ENCODE data around the gene MTR.
"Not testable (repeated sequence)": the region's sequence is repeated elsewhere in the genome, so short reads cannot be mapped to it uniquely, and the experiment has no call there.

Gene MTR

GRCh38 chr1:236835491-236835890, 40.4 kb downstream of the MTR start:
- no peak for DNase-seq

- no peak for DNase-seq
These were observed 41.1 kb downstream of the MTR start for GRCh38 chr1:236836157-236836556.

DNA sequence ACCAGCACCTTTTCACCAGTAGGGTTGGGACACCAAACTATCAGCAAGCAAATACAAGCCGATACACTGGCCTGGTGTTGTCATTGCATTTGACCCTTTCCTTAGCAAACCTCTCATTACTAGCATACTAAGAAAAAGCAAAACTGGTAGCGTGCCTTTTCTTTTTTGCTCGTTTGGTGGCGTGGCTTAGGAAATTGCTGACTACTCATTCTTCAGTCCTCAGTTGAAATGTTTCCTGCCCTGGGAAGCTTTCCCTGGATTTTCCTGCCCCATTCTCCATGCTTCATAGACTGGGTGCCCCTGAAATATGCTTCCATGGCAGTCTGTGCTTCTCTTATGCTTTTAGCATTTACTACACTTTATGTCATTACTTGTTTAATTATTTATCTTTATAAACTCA, 42.0 kb downstream of the MTR start:
- DNase-seq: no peak

DNA sequence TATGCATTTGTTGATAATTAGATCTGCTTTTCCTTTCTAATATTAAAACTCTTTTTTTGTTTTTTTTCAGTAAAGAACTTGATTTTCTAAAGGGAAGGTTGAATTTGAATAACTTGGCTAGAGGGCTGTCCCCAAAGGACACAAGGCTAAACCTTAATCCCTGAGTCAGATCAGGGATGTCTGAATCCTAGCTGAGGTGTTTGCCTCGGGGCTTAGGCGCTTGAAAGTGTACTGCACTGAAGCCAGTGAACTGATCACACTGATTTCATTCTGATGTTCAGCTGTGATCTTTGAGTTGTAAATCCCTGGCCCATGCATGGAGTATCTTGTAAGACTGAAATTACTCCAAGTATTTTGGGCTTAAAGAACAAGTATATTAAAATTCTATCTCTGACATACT, 42.8 kb downstream of the MTR start:
- DNase-seq: no peak

GRCh38 chr1:236841341-236841740, 46.2 kb downstream of the MTR start:
- DNase-seq: no peak

- DNase-seq: no peak
These were observed 49.6 kb downstream of the MTR start for GRCh38 chr1:236844499-236845271.

GRCh38 chr1:236845830-236846229, 50.7 kb downstream of the MTR start:
- DNase-seq: no peak

DNA sequence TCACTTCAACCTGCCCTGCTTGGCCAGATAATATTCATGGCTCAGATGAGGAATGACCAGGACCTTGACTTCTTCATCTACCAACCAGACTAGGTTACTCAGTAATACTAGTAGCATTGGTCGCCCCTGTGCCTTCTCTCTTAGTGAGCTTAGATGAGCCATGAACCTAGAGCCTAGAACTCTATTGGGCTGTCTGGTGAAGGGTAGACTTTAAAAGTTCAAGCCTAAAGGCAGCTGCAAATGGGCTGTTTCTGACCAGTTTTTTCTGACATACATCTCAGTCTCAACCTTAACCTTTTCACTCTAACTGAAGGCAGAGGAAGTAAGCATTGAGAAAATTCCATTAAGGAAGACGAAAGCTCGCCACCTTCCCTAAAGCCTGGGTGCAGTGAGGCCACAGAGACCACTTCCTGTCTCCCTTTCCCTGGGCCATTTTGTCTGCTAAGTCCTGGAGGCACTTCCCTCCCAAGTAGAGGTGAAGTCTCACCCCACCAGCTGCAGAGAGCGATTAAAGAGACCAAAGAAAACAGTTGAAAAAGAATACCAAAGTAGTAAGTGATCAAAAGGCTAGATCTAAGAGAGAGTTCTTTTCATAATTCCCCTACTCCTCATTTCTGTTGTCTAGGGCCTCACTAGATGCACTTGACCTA, 53.3 kb downstream of the MTR start:
- DNase-seq: no peak

DNA sequence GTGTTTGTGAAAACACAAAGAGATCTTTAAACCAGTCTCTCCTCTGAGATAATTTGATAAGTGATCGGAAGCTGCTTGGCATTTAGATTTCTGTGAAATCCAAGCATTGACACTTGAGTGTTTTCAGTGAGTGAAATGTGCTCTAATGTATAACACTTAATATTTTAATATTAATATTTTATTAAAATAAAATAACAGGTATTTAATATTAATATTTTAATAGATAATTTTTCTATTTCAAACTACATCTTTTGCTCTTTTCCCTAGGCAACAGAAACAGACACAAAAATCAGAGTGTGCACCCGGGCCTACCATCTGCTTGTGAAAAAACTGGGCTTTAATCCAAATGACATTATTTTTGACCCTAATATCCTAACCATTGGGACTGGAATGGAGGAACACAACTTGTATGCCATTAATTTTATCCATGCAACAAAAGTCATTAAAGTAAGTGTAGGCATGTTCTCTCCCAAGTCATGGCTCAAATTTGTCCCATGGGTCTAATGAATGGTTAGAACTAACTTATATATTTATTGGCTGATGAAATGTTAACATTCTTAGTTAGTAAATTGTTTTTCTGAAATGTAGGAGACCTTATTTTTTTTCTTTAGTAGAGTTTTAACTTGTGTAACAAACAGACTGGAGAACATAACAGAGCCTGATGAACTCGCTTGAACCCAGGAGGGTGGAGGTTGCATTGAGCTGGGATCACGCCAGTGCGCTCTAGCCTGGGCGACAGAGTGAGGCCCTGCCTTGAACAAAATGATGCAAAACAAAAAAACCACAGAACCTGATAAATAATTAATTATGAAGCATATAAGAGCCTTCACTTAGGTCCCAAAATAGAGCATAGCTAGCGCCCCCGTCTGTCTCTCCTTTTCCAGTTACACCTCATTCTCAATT, 55.2 kb downstream of the MTR start:
- no peak for DNase-seq

DNA sequence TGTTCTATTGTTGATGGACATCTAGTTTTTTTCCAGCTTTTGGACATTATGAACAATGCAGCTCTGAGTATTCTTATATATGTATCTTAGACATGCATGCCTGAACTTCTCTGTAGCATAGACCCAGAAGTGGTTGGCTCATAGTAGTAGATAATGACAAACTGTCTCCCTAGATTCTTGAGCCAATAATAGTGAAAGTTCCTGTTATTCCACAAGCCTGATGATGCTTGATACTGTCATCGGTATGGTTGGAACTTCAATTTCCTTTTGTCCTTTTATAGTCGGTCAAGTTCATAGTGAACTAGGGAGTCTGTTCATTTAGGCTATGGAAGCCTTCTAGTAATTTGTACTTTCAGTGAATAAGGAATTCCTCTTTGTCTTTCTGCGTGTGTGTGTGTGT, 56.8 kb downstream of the MTR start:
- DNase-seq: no peak

DNA sequence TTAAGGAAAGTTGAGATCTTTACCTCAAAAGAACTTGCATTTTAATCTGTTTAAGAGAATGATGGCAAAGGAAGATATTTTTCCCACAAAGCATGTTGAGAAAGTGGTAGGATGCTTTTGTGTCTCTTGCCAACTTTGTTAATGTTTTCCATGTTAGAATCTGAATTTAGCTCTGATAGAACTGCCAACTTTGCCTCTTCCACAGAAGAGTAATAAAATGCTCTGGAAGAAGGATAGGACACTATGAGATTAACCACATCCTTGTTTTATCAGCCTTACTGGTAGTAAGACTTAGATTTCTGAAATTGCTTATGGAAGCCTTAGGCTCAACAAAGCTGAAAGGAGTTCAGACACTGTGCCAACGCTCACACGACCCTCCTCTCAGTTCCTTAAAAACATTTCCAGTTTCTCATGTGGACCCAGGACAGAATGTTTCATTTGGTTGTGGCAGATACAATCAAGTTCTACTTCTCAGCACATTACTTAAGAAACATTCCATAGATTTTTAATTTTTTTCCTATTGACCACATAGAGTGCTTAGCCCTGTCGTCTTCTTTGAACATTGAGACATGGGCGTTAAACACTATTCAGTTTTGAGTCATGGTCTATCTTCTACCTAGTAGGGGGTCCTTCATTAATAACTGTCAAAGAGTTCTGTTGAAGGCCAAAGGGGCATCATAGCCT, 59.0 kb downstream of the MTR start:
- no peak for DNase-seq

- no peak for DNase-seq
These were observed 59.5 kb downstream of the MTR start for GRCh38 chr1:236854605-236854983.

GRCh38 chr1:236856649-236857048, 61.6 kb downstream of the MTR start:
- DNase-seq: not testable (repeated sequence)

DNA sequence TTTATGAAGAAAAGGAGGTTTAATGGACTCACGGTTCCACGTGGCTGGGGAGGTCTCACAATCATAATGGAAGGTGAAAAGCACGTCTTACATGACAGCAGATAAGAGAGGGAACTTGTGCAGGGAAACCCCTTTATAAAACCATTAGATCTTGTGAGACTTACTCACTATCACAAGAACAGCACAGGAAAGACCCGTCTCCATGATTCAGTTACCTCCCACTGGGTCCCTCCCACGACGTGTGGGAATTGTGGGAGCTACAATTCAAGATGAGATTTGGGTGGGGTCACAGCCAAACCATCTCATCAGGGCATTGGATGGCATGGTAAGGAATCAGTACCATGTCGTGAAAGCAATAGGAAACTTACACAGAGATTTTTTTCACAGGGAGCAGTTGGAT, 63.1 kb downstream of the MTR start:
- no peak for DNase-seq

GRCh38 chr1:236860101-236860500, 65.0 kb downstream of the MTR start:
- DNase-seq: no peak

GRCh38 chr1:236860674-236861073, 65.6 kb downstream of the MTR start:
- no peak for DNase-seq

DNA sequence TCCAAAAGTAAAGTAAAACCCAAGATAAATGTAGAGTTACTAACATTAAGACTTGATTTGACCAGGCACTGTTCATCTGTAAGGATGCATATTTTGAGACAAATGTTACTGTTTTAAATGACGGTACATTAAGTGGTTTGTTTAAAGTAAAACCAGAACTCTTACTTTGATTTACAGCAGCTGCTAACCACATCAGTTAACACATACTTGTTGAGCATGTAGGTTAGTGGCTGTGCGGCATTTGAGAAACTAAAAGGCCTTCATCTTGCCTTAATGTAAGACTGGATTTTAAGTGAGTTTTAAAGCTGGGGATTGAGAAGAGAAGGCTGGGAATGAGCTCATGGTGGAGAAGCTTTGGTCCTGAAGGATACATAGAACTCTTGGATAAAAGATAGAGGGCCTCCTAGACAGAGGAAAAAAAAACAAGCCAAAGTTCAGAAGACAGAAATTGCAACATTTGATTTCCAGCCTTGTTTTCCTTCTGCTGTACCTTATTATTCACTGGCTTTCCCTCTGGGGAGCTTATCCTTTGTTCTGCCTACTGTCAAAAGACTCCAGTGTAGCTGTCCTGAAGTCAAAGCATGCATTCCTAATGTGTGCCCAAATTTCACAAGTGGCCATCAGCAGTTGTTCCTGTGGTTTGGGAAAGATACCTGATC, 66.6 kb downstream of the MTR start:
- DNase-seq: no peak

DNA sequence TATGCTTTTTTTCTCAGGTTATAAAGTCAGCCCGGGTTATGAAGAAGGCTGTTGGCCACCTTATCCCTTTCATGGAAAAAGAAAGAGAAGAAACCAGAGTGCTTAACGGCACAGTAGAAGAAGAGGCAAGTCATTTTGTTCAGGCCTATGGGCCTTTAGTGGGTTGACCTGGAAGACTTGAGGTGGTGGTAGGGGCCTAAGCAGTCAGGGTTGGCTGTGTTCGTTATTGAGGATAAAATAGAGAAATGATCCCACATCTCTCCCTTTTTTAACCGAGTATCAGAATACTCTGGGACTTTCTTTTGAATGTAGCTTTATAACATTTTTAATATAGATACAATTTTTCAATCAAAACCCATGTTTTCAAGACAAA, 67.1 kb downstream of the MTR start:
- DNase-seq: no peak

- DNase-seq: no peak
These were observed 67.6 kb downstream of the MTR start for GRCh38 chr1:236862615-236863211.

DNA sequence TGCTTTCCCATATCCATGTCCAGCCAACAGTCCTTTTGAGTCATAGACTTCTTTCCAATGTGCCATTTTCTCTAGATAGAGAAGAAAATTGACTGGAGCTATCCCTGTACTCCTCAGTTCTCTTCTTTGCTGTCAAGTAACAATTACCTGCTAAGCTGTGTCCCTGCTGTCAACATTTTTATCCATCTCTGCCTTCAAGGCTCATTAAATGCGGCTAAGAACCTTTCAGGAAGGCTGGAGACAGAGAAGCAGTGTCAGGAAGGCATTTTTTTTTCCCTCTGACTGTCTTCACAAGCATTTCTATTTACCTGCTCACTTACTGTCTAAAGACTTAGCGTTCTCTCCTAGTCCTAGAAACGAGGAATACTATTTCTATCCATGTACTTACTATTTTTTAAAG, 69.1 kb downstream of the MTR start:
- no peak for DNase-seq

GRCh38 chr1:236864996-236865817, 70.1 kb downstream of the MTR start:
- DNase-seq: no peak
